Measurements from ENCODE around the gene NTM. TPM values are rescaled to one million over a fixed set of nuclear protein-coding genes. Genes with fewer than 3 reads are reported as not detected.

Gene NTM
- total and polyA plus RNA-seq, 2 experiments from 2014 or later, result 1.1 to 1.7 TPM

GRCh38 chr11:131955904-131956303, 585.5 kb downstream of the NTM start:
- Histone ChIP-seq H3K27ac (peak overlapping the region; percentile 24), H3K9me3 (ENCODE audit: low read depth) (no peaks in the 10 kb centered on the region)

GRCh38 chr11:131957201-131957600, 586.8 kb downstream of the NTM start:
- no peak for DNase-seq (ENCODE audit: low read depth in 1 of 2, low spot score in 1 of 2)
- TF ChIP-seq CTCF (IDR thresholded peaks at IDR 0.05; ENCODE audit: low read depth, low read length), result no peak
- Histone ChIP-seq H3K9me3 (ENCODE audit: low read depth) (no peaks in the 10 kb centered on the region), H3K36me3 (no peaks in the 10 kb centered on the region), H3K27ac (no peak overlapping the region), H3K4me1 (ENCODE audit: low read depth) (no peaks in the 10 kb centered on the region), H3K4me3 (no peak overlapping the region), H3K27me3 (no peaks in the 10 kb centered on the region)

More at GRCh38 chr11:131955904-131956303, 585.5 kb downstream of the NTM start:
- H3K4me3 ChIP-seq, result no peak overlapping the region
- peak in 1 of 2 donors; percentile 21 for DNase-seq (ENCODE audit: low read depth in 1 of 2, low spot score in 1 of 2)
- H3K27me3 ChIP-seq, result no peaks in the 10 kb centered on the region
- no peak for TF ChIP-seq CTCF (IDR thresholded peaks at IDR 0.05; ENCODE audit: low read depth, low read length)
- no peaks in the 10 kb centered on the region for H3K36me3 ChIP-seq
- no peaks in the 10 kb centered on the region for H3K4me1 ChIP-seq (ENCODE audit: low read depth)

- H3K4me1 ChIP-seq (ENCODE audit: low read depth), result no peaks in the 10 kb centered on the region
- no peak overlapping the region for H3K27ac ChIP-seq
Measured at GRCh38 chr11:131957875-131958274, 587.5 kb downstream of the NTM start.

GRCh38 chr11:131962818-131963217, 592.4 kb downstream of the NTM start:
- Histone ChIP-seq H3K4me3 (no peak overlapping the region), H3K27me3 (peaks cover 3% of the 10 kb centered on the region), H3K9me3 (ENCODE audit: low read depth) (no peaks in the 10 kb centered on the region), H3K4me1 (ENCODE audit: low read depth) (no peaks in the 10 kb centered on the region), H3K36me3 (no peaks in the 10 kb centered on the region), H3K27ac (no peak overlapping the region)
- no peak for TF ChIP-seq CTCF (IDR thresholded peaks at IDR 0.05; ENCODE audit: low read depth, low read length)
- DNase-seq (ENCODE audit: low read depth in 1 of 2, low spot score in 1 of 2), result no peak

More at GRCh38 chr11:131957875-131958274, 587.5 kb downstream of the NTM start:
- Histone ChIP-seq H3K27me3 (no peaks in the 10 kb centered on the region), H3K9me3 (ENCODE audit: low read depth) (no peaks in the 10 kb centered on the region), H3K36me3 (no peaks in the 10 kb centered on the region), H3K4me3 (no peak overlapping the region)
- DNase-seq (ENCODE audit: low read depth in 1 of 2, low spot score in 1 of 2), result no peak
- no peak for TF ChIP-seq CTCF (IDR thresholded peaks at IDR 0.05; ENCODE audit: low read depth, low read length)

GRCh38 chr11:131964698-131965483, 594.5 kb downstream of the NTM start:
- no peaks in the 10 kb centered on the region for H3K4me1 ChIP-seq (ENCODE audit: low read depth)
- DNase-seq (ENCODE audit: low read depth in 1 of 2, low spot score in 1 of 2), result no peak
- H3K4me3 ChIP-seq, result no peak overlapping the region
- H3K36me3 ChIP-seq, result no peaks in the 10 kb centered on the region
- no peaks in the 10 kb centered on the region for H3K9me3 ChIP-seq (ENCODE audit: low read depth)
- H3K27ac ChIP-seq, result no peak overlapping the region
- H3K27me3 ChIP-seq, result peaks cover 13% of the 10 kb centered on the region
- TF ChIP-seq CTCF (IDR thresholded peaks at IDR 0.05; ENCODE audit: low read depth, low read length), result no peak
